GM19043 (cell line): ENCODE results near the gene NIPAL3.
"Not testable (repeated sequence)": the region's sequence is repeated elsewhere in the genome, so short reads cannot be mapped to it uniquely, and the experiment has no call there.

ENCODE experiments used
- ATAC-seq: cut with Tn5 transposase; IDR thresholded peaks from one replicate; pipeline ENCODE4 v1.9.1; 2021; ENCODE audit warnings: low read depth; ENCODE audit not compliant: unreplicated experiment

Gene NIPAL3

GRCh38 chr1:24507405-24507804 lies 91.8 kb downstream of the NIPAL3 start:
- no peak for ATAC-seq

- ATAC-seq: no peak
These were observed 93.3 kb downstream of the NIPAL3 start for GRCh38 chr1:24508911-24509310.

- no peak for ATAC-seq
These were observed 98.1 kb downstream of the NIPAL3 start for GRCh38 chr1:24513706-24514105.

GRCh38 chr1:24514946-24515345 lies 99.3 kb downstream of the NIPAL3 start:
- no peak for ATAC-seq

GRCh38 chr1:24515671-24516209 lies 100.1 kb downstream of the NIPAL3 start:
- not testable (repeated sequence) for ATAC-seq

- ATAC-seq: no peak
These were observed 100.9 kb downstream of the NIPAL3 start for GRCh38 chr1:24516506-24516905.

- no peak for ATAC-seq
These were observed 102.3 kb downstream of the NIPAL3 start for GRCh38 chr1:24517898-24518297.

GRCh38 chr1:24520282-24520681 lies 104.7 kb downstream of the NIPAL3 start:
- not testable (repeated sequence) for ATAC-seq
